ENCODE measurements around the gene PSMD8.
A peak's percentile ranks its signal among the peaks of the same experiment; 100 is the strongest.
"Not testable (repeated sequence)": the region's sequence is repeated elsewhere in the genome, so short reads cannot be mapped to it uniquely, and the experiment has no call there.

PSMD8 gene

GRCh38 chr19:38361633-38362075 lies 12.7 kb upstream of the PSMD8 start:
- no peak overlapping the region for H2AFZ ChIP-seq (ENCODE audit: low read length)
- no peak overlapping the region; the same call in 1 of the 2 replicates for H3K9ac ChIP-seq (ENCODE audit: low read length)

GRCh38 chr19:38362076-38362945 lies 12.1 kb upstream of the PSMD8 start:
- H3K27ac ChIP-seq (ENCODE audit: low read depth, low read length, poor library complexity, severe bottlenecking) = no peak overlapping the region
- H3K4me3 ChIP-seq (ENCODE audit: low read depth, low read length, poor library complexity, severe bottlenecking) = peak overlapping the region; percentile 72
- no peaks in the 10 kb centered on the region for H3K9me3 ChIP-seq (ENCODE audit: low read length)
- peaks cover 12% of the 10 kb centered on the region; the same call in 1 of the 2 replicates for H3K27me3 ChIP-seq (ENCODE audit: insufficient read depth, low read length)
- H3K9ac ChIP-seq (ENCODE audit: low read length) = peak overlapping the region; percentile 39; the same call in 1 of the 2 replicates
- no peak for TF ChIP-seq CTCF (IDR thresholded peaks at IDR 0.05; ENCODE audit: low read length)
- TF ChIP-seq EZH2 (IDR thresholded peaks at IDR 0.05; ENCODE audit: borderline replicate concordance, low read length) = no peak
- peak overlapping the region; percentile 95 for H3K4me2 ChIP-seq (ENCODE audit: low read length)
- H3F3A ChIP-seq (ENCODE audit: insufficient read depth, low read length) = no peaks in the 10 kb centered on the region
- H3K36me3 ChIP-seq (ENCODE audit: insufficient read depth, low read length) = no peaks in the 10 kb centered on the region
- H3K9me2 ChIP-seq (ENCODE audit: low read depth, low read length) = no peaks in the 10 kb centered on the region
- H3K4me1 ChIP-seq (ENCODE audit: insufficient read depth, low read length, severe bottlenecking) = peaks cover 8% of the 10 kb centered on the region
- no peaks in the 10 kb centered on the region for H3K79me2 ChIP-seq (ENCODE audit: insufficient read depth, low read length)
- H4K20me1 ChIP-seq (ENCODE audit: insufficient read depth, low read length) = no peaks in the 10 kb centered on the region
- no peak overlapping the region for H2AFZ ChIP-seq (ENCODE audit: low read length)

More at GRCh38 chr19:38361633-38362075, 12.7 kb upstream of the PSMD8 start:
- TF ChIP-seq CTCF (IDR thresholded peaks at IDR 0.05; ENCODE audit: low read length) = no peak
- TF ChIP-seq EZH2 (IDR thresholded peaks at IDR 0.05; ENCODE audit: borderline replicate concordance, low read length) = no peak
- no peaks in the 10 kb centered on the region for H3K9me2 ChIP-seq (ENCODE audit: low read depth, low read length)
- H3K4me2 ChIP-seq (ENCODE audit: low read length) = peak overlapping the region; percentile 95
- H3F3A ChIP-seq (ENCODE audit: insufficient read depth, low read length) = no peaks in the 10 kb centered on the region
- H3K27ac ChIP-seq (ENCODE audit: low read depth, low read length, poor library complexity, severe bottlenecking) = no peak overlapping the region
- no peaks in the 10 kb centered on the region for H3K36me3 ChIP-seq (ENCODE audit: insufficient read depth, low read length)
- H3K9me3 ChIP-seq (ENCODE audit: low read length) = no peaks in the 10 kb centered on the region
- no peaks in the 10 kb centered on the region for H3K79me2 ChIP-seq (ENCODE audit: insufficient read depth, low read length)
- peaks cover 12% of the 10 kb centered on the region; the same call in 1 of the 2 replicates for H3K27me3 ChIP-seq (ENCODE audit: insufficient read depth, low read length)
- peak overlapping the region; percentile 72 for H3K4me3 ChIP-seq (ENCODE audit: low read depth, low read length, poor library complexity, severe bottlenecking)
- H4K20me1 ChIP-seq (ENCODE audit: insufficient read depth, low read length) = no peaks in the 10 kb centered on the region
- peaks cover 8% of the 10 kb centered on the region for H3K4me1 ChIP-seq (ENCODE audit: insufficient read depth, low read length, severe bottlenecking)

- not testable (repeated sequence) for H3K9me2 ChIP-seq (ENCODE audit: low read depth, low read length); H3K4me1 ChIP-seq (ENCODE audit: insufficient read depth, low read length, severe bottlenecking); H3K79me2 ChIP-seq (ENCODE audit: insufficient read depth, low read length); H3K9ac ChIP-seq (ENCODE audit: low read length); H3K27ac ChIP-seq (ENCODE audit: low read depth, low read length, poor library complexity, severe bottlenecking); H4K20me1 ChIP-seq (ENCODE audit: insufficient read depth, low read length); H2AFZ ChIP-seq (ENCODE audit: low read length); H3K9me3 ChIP-seq (ENCODE audit: low read length); H3F3A ChIP-seq (ENCODE audit: insufficient read depth, low read length); H3K36me3 ChIP-seq (ENCODE audit: insufficient read depth, low read length)
- H3K27me3 ChIP-seq (ENCODE audit: insufficient read depth, low read length) = peaks cover 12% of the 10 kb centered on the region; the same call in 1 of the 2 replicates
- H3K4me3 ChIP-seq (ENCODE audit: low read depth, low read length, poor library complexity, severe bottlenecking) = peak overlapping the region; percentile 72
- H3K4me2 ChIP-seq (ENCODE audit: low read length) = peak overlapping the region; percentile 95
These were observed 11.3 kb upstream of the PSMD8 start for GRCh38 chr19:38362946-38363688.

Data from OCI-LY1 (cell line).